ENCODE results near the gene PXT1. TPM values are rescaled to one million over a fixed set of nuclear protein-coding genes. Genes with fewer than 3 reads are reported as not detected.

Gene PXT1
- polyA plus RNA-seq, 1 donor from 2014 or later, result 0.24 TPM

- no peaks in the 10 kb centered on the region for H3K9me3 ChIP-seq (ENCODE audit: low read length)
- H3K9me2 ChIP-seq (ENCODE audit: insufficient read depth, low read length), result no peaks in the 10 kb centered on the region
- H4K20me1 ChIP-seq (ENCODE audit: insufficient read depth), result no peaks in the 10 kb centered on the region
- peak overlapping the region; percentile 52 for H2AFZ ChIP-seq (ENCODE audit: low read depth, low read length)
- H3K79me2 ChIP-seq (replicated peaks; ENCODE audit: insufficient read depth, low read length), result peaks cover 21% of the 10 kb centered on the region
- H3K27ac ChIP-seq (ENCODE audit: low read length), result peak overlapping the region; percentile 45
- peak overlapping the region; percentile 23 for H3K4me3 ChIP-seq (ENCODE audit: low read length)
- peak overlapping the region; percentile 32 for H3K9ac ChIP-seq (ENCODE audit: low read length)
- peak overlapping the region; percentile 55 for H3K4me2 ChIP-seq (ENCODE audit: low read length)
- TF ChIP-seq TAF1 (IDR thresholded peaks at IDR 0.05; ENCODE audit: low read depth) (no peak), RAD21 (conservative IDR thresholded peaks at IDR 0.05) (no peak), EZH2 (IDR thresholded peaks at IDR 0.05; ENCODE audit: borderline replicate concordance, insufficient read depth, low read length, poor library complexity, severe bottlenecking) (no peak), MXI1 (conservative IDR thresholded peaks at IDR 0.05; ENCODE audit: poor library complexity, severe bottlenecking) (no peak), REST (IDR thresholded peaks at IDR 0.05; ENCODE audit: borderline replicate concordance) (no peak), POLR2AphosphoS5 (IDR thresholded peaks at IDR 0.05) (no peak), CTCF (IDR thresholded peaks at IDR 0.05; ENCODE audit: poor library complexity, severe bottlenecking) (no peak), EP300 (conservative IDR thresholded peaks at IDR 0.05; ENCODE audit: poor library complexity, severe bottlenecking) (no peak), SMC3 (conservative IDR thresholded peaks at IDR 0.05; ENCODE audit: poor library complexity) (no peak)
- H3F3A ChIP-seq (ENCODE audit: insufficient read depth, low read length, poor library complexity, severe bottlenecking), result no peaks in the 10 kb centered on the region
- no peaks in the 10 kb centered on the region for H3K36me3 ChIP-seq (ENCODE audit: insufficient read depth, low read length)
- no peaks in the 10 kb centered on the region for H3K27me3 ChIP-seq (ENCODE audit: insufficient read depth, low read depth, low read length)
These were observed 1.3 kb downstream of the PXT1 start for GRCh38 chr6:36441307-36441894.

- no peak overlapping the region for H3K4me2 ChIP-seq (ENCODE audit: low read length)
- no peak overlapping the region for H3K27ac ChIP-seq (ENCODE audit: low read length)
- no peak overlapping the region for H3K4me3 ChIP-seq (ENCODE audit: low read length)
- no peak overlapping the region for H3K9ac ChIP-seq (ENCODE audit: low read length)
- no peaks in the 10 kb centered on the region for H3K36me3 ChIP-seq (ENCODE audit: insufficient read depth, low read length)
- H3K27me3 ChIP-seq (ENCODE audit: insufficient read depth, low read depth, low read length), result no peaks in the 10 kb centered on the region
- H3K79me2 ChIP-seq (replicated peaks; ENCODE audit: insufficient read depth, low read length), result no peaks in the 10 kb centered on the region
- no peaks in the 10 kb centered on the region for H3K9me3 ChIP-seq (ENCODE audit: low read length)
- TF ChIP-seq REST (IDR thresholded peaks at IDR 0.05; ENCODE audit: borderline replicate concordance) (no peak), TAF1 (IDR thresholded peaks at IDR 0.05; ENCODE audit: low read depth) (no peak), POLR2AphosphoS5 (IDR thresholded peaks at IDR 0.05) (no peak), EP300 (conservative IDR thresholded peaks at IDR 0.05; ENCODE audit: poor library complexity, severe bottlenecking) (no peak), MXI1 (conservative IDR thresholded peaks at IDR 0.05; ENCODE audit: poor library complexity, severe bottlenecking) (no peak), CTCF (IDR thresholded peaks at IDR 0.05; ENCODE audit: poor library complexity, severe bottlenecking) (no peak), EZH2 (IDR thresholded peaks at IDR 0.05; ENCODE audit: borderline replicate concordance, insufficient read depth, low read length, poor library complexity, severe bottlenecking) (no peak), RAD21 (conservative IDR thresholded peaks at IDR 0.05) (no peak), SMC3 (conservative IDR thresholded peaks at IDR 0.05; ENCODE audit: poor library complexity) (no peak)
- no peaks in the 10 kb centered on the region for H3F3A ChIP-seq (ENCODE audit: insufficient read depth, low read length, poor library complexity, severe bottlenecking)
- H2AFZ ChIP-seq (ENCODE audit: low read depth, low read length), result no peak overlapping the region
- H4K20me1 ChIP-seq (ENCODE audit: insufficient read depth), result no peaks in the 10 kb centered on the region
- no peaks in the 10 kb centered on the region for H3K9me2 ChIP-seq (ENCODE audit: insufficient read depth, low read length)
These were observed 6.2 kb downstream of the PXT1 start for GRCh38 chr6:36436466-36436865.
